HG03342 (cell line): ENCODE data around the gene COQ8B.
"Not testable (repeated sequence)": the region's sequence is repeated elsewhere in the genome, so short reads cannot be mapped to it uniquely, and the experiment has no call there.

Source experiments
- ATAC-seq: cut with Tn5 transposase; IDR thresholded peaks from one replicate; pipeline ENCODE4 v1.9.1; 2021; ENCODE audit warnings: mild to moderate bottlenecking, moderate library complexity; ENCODE audit not compliant: unreplicated experiment

COQ8B gene

GRCh38 chr19:40672573-40673299 lies 44.0 kb downstream of the COQ8B start:
- no peak for ATAC-seq

GRCh38 chr19:40672038-40672437 lies 44.6 kb downstream of the COQ8B start:
- ATAC-seq: no peak

GRCh38 chr19:40671404-40671803 lies 45.3 kb downstream of the COQ8B start:
- no peak for ATAC-seq

GRCh38 chr19:40668991-40669614 lies 47.6 kb downstream of the COQ8B start:
- ATAC-seq: no peak

- ATAC-seq: no peak
Measured at GRCh38 chr19:40667602-40668001, 49.1 kb downstream of the COQ8B start.

GRCh38 chr19:40666803-40667438 lies 49.8 kb downstream of the COQ8B start:
- ATAC-seq: no peak

- ATAC-seq: peak; percentile 5
Measured at GRCh38 chr19:40663695-40664692, 52.7 kb downstream of the COQ8B start.

GRCh38 chr19:40662925-40663694 lies 53.6 kb downstream of the COQ8B start:
- ATAC-seq: peak; percentile 73

- ATAC-seq: no peak
Measured at GRCh38 chr19:40661616-40662015, 55.1 kb downstream of the COQ8B start.

GRCh38 chr19:40659566-40659965 lies 57.1 kb downstream of the COQ8B start:
- ATAC-seq: no peak

- no peak for ATAC-seq
Measured at GRCh38 chr19:40659116-40659515, 57.6 kb downstream of the COQ8B start.

- no peak for ATAC-seq
Measured at GRCh38 chr19:40658031-40658430, 58.7 kb downstream of the COQ8B start.

GRCh38 chr19:40655684-40656083 lies 61.0 kb downstream of the COQ8B start:
- not testable (repeated sequence) for ATAC-seq

- not testable (repeated sequence) for ATAC-seq
Measured at GRCh38 chr19:40652303-40652702, 64.4 kb downstream of the COQ8B start.

- ATAC-seq: no peak
Measured at GRCh38 chr19:40650749-40651305, 65.9 kb downstream of the COQ8B start.

- ATAC-seq: not testable (repeated sequence)
Measured at GRCh38 chr19:40649903-40650675, 66.6 kb downstream of the COQ8B start.

GRCh38 chr19:40646743-40647254 lies 69.9 kb downstream of the COQ8B start:
- no peak for ATAC-seq

GRCh38 chr19:40642757-40643305 lies 73.9 kb downstream of the COQ8B start:
- no peak for ATAC-seq
